ENCODE data around the gene TIMM23. TPM values are rescaled to one million over a fixed set of nuclear protein-coding genes. Genes with fewer than 3 reads are reported as not detected.

Gene TIMM23
- total and polyA plus RNA-seq, 10 of the 15 experiments (the other 5 are each of a cell fraction or from before 2014, with no cell fraction given), result 90.0 to 228 (median 120) TPM

DNA sequence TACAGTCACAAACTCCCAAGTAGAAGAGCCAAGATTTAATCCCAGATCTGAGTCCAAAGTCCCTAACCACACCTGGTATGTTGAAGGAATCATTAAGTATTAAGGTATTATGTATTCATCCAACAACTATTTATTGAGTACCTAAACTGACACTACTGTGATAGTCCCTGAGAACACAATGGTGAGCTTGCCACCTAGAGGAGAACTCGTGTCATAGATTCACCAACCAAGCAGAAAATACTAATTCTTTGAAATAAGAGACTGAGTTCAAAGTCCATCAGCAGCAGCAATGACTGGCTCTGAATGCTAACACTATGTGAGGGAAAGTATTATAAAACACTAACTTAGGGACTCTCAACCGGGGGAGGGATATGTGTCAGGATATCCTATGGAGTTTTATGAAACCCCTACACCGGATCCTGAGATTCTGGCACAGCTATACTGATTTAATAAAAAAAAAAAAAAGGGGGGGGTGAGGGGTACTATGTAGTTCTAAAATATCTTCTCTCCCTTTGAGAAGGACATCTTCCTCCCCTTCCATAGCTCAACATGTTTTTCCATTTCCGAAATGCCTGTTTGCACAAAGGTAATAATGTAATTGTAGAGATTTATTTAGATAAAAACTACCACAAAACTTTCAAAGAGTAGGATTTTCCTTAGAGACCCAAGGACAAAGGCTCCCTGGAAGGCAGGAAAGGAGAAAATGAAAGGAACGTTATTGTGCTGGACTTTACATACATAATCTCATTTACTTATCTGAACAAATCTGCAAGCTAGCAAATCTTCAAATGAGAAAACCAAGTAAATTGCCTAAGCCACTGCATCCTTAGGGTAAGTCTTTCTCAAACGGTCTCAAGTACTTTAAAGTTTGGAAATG lies 56.5 kb downstream of the TIMM23 start (continued):
- TF ChIP-seq, protein P1, sequence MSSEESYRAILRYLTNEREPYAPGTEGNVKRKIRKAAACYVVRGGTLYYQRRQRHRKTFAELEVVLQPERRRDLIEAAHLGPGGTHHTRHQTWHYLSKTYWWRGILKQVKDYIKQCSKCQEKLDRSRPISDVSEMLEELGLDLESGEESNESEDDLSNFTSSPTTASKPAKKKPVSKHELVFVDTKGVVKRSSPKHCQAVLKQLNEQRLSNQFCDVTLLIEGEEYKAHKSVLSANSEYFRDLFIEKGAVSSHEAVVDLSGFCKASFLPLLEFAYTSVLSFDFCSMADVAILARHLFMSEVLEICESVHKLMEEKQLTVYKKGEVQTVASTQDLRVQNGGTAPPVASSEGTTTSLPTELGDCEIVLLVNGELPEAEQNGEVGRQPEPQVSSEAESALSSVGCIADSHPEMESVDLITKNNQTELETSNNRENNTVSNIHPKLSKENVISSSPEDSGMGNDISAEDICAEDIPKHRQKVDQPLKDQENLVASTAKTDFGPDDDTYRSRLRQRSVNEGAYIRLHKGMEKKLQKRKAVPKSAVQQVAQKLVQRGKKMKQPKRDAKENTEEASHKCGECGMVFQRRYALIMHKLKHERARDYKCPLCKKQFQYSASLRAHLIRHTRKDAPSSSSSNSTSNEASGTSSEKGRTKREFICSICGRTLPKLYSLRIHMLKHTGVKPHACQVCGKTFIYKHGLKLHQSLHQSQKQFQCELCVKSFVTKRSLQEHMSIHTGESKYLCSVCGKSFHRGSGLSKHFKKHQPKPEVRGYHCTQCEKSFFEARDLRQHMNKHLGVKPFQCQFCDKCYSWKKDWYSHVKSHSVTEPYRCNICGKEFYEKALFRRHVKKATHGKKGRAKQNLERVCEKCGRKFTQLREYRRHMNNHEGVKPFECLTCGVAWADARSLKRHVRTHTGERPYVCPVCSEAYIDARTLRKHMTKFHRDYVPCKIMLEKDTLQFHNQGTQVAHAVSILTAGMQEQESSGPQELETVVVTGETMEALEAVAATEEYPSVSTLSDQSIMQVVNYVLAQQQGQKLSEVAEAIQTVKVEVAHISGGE (CRISPR knock-in tag; IDR thresholded peaks at IDR 0.05), result no peak
- TF ChIP-seq SMC3 (IDR thresholded peaks at IDR 0.05; ENCODE audit: borderline replicate concordance, low read length), result peak; percentile 58; the same call in 1 of the 2 replicates
- TF ChIP-seq POLR2AphosphoS5 (IDR thresholded peaks at IDR 0.05; ENCODE audit: low read length), result no peak
- TF ChIP-seq CTCF (IDR thresholded peaks at IDR 0.05 in 2 of 3, conservative IDR thresholded peaks at IDR 0.05 in 1 of 3; ENCODE audit: control insufficient read depth in 2 of 3, extremely low read depth in 1 of 3, insufficient read depth in 1 of 3, low read depth in 3 of 3, low read length in 3 of 3), result peak; percentile 59 to 88 (median 64); a peak in 4 of 6 replicates
- TF ChIP-seq FOXM1 (IDR thresholded peaks at IDR 0.05; ENCODE audit: low read depth, low read length), result no peak
- TF ChIP-seq IKZF1 (conservative IDR thresholded peaks at IDR 0.05), result no peak
- TF ChIP-seq ZNF217 (IDR thresholded peaks at IDR 0.05), result no peak
- no peak for TF ChIP-seq HDAC6 (IDR thresholded peaks at IDR 0.05; ENCODE audit: unreplicated experiment)
- no peak for TF ChIP-seq KLF5 (IDR thresholded peaks at IDR 0.05; ENCODE audit: partially characterized antibody)
- TF ChIP-seq, protein P2, sequence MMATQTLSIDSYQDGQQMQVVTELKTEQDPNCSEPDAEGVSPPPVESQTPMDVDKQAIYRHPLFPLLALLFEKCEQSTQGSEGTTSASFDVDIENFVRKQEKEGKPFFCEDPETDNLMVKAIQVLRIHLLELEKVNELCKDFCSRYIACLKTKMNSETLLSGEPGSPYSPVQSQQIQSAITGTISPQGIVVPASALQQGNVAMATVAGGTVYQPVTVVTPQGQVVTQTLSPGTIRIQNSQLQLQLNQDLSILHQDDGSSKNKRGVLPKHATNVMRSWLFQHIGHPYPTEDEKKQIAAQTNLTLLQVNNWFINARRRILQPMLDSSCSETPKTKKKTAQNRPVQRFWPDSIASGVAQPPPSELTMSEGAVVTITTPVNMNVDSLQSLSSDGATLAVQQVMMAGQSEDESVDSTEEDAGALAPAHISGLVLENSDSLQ (IDR thresholded peaks at IDR 0.05), result peak; percentile 49; the same call in 1 of the 2 replicates
